Cardiac muscle cell (in vitro differentiated cells and primary cell): Measurements from ENCODE around the gene HSF5. TPM values are rescaled to one million over a fixed set of nuclear protein-coding genes. Genes with fewer than 3 reads are reported as not detected.
A peak's percentile ranks its signal among the peaks of the same experiment; 100 is the strongest.

Source experiments
- DNase-seq, 2 donors: peaks; one replicate each; pipeline versions ENCODE4 v3.0.0 to v3.0.0-alpha.2; 2010 to 2017; ENCODE audit warnings: low read depth in 1 of 2, low spot score in 1 of 2
- H3K27ac ChIP-seq: fragments of 200-600 bp; sonication (generic); 2 replicates; pipeline ENCODE4 v1.5.1; 2016
- H3K27me3 ChIP-seq: fragments of 200-600 bp; sonication (generic); 2 replicates; pipeline ENCODE4 v1.6.0; 2016; ENCODE audit warnings: control low read depth
- H3K36me3 ChIP-seq: fragments of 200-600 bp; sonication (generic); 2 replicates; pipeline ENCODE4 v1.5.1; 2016; ENCODE audit warnings: control low read depth
- H3K4me1 ChIP-seq: fragments of 200-600 bp; sonication (generic); 2 replicates; pipeline ENCODE4 v1.8.1; 2017; ENCODE audit warnings: low read depth, mild to moderate bottlenecking, mixed run types
- H3K4me3 ChIP-seq: fragments of 200-600 bp; sonication (generic); 2 replicates; pipeline ENCODE4 v1.5.1; 2016; ENCODE audit warnings: mild to moderate bottlenecking
- H3K9me3 ChIP-seq: fragments of 200-600 bp; sonication (generic); 2 replicates; pipeline ENCODE4 v1.5.1; 2017; ENCODE audit warnings: low read depth, mild to moderate bottlenecking, control low read depth
- CTCF ChIP-seq: IDR thresholded peaks from 2 replicates; pipeline ENCODE4 v1.5.1; 2012; ENCODE audit warnings: low read depth, mild to moderate bottlenecking, low read length
- polyA plus RNA-seq: library from polyadenylated mRNA; unstranded; fragments of >200 nt; fragmentation: Nextera tagmentation; extraction: Ambion mirVana; gene quantifications from 2 replicates; pipeline ENCODE4 v1.2.1, GENCODE V29; 2016
- total RNA-seq: library from RNA; depleted of rRNA; stranded (reverse); fragments of >200 nt; gene quantifications from 2 replicates; pipeline ENCODE4 v1.2.3, GENCODE V29; 2016

Gene HSF5
- total and polyA plus RNA-seq, 2 experiments from 2014 or later: 0.03 TPM; not detected in 1

- peaks cover 8% of the 10 kb centered on the region for H3K4me1 ChIP-seq
- no peaks in the 10 kb centered on the region for H3K9me3 ChIP-seq
- no peak overlapping the region for H3K4me3 ChIP-seq
- H3K36me3 ChIP-seq: no peaks in the 10 kb centered on the region
- H3K27ac ChIP-seq: no peak overlapping the region
- TF ChIP-seq CTCF: no peak
- no peak for DNase-seq
- no peaks in the 10 kb centered on the region for H3K27me3 ChIP-seq
These were observed 105.9 kb downstream of the HSF5 start for GRCh38 chr17:58382108-58382871.

- Histone ChIP-seq H3K4me3 (no peak overlapping the region), H3K9me3 (no peaks in the 10 kb centered on the region), H3K27ac (no peak overlapping the region), H3K4me1 (peaks cover 8% of the 10 kb centered on the region), H3K27me3 (no peaks in the 10 kb centered on the region), H3K36me3 (no peaks in the 10 kb centered on the region)
- no peak for TF ChIP-seq CTCF
- peak in 1 of 2 donors; percentile 54 for DNase-seq
These were observed 106.8 kb downstream of the HSF5 start for GRCh38 chr17:58381124-58382035.

DNA sequence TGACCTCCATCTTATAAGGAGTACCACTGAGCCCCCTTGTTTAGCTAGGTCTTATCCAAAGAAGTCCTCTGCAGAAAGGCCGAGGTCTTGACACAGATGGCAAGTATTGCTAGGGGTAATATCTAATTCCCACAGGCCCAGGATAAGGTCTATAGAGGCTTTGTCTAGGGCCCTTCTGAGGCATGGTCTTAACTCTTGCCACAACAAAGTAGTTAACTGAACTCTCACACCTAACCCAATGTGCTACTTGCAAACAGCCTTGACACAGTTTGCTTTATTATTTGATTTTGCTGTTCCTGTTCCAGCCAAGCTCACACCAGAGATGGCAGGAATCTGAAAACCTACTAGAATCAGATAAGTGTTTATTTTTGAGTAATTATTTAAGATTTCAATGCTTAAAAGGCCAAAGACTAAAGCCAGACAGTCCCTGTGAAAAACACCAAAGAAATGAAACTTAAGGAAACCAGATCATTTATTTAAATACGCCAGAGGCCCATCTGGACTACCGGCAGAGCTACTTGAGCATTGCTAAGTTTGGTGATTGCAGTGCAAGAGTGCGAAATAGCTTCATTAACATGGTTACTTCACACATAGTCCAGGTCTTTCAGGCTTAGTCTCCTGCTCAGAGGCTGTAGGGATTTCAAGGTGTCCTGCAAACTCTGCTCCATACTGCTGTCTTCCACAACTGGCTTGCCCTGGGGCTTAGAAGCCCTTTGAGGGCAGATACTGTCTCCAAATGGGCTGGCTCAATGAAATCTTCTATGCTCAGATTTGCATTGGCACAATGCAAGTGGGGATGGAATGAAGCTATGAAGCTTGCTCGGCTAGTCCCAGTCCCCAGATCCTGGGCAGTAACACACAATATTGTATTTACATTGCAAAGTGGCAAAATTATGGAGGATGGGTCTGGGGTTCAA, 107.7 kb downstream of the HSF5 start:
- H3K9me3 ChIP-seq: no peaks in the 10 kb centered on the region
- no peaks in the 10 kb centered on the region for H3K27me3 ChIP-seq
- no peak for TF ChIP-seq CTCF
- H3K4me1 ChIP-seq: peaks cover 8% of the 10 kb centered on the region
- no peaks in the 10 kb centered on the region for H3K36me3 ChIP-seq
- DNase-seq: no peak
- no peak overlapping the region for H3K4me3 ChIP-seq
- H3K27ac ChIP-seq: no peak overlapping the region

DNA sequence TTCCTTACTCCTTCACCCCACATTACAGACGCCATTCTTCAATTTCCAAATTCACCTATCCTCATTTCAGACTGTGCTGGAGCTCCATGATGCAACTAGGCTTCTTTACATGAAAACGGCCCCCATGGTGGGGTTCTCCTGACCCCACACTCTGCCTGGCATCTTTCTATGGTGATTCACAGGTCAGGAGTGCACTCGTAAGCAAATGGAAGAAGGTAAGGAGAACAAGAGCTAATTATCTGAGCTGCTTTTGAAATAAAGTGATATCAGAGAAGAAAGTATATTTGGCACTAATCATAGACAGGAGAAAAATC, 108.7 kb downstream of the HSF5 start:
- Histone ChIP-seq H3K4me3 (no peak overlapping the region), H3K36me3 (no peaks in the 10 kb centered on the region), H3K9me3 (no peaks in the 10 kb centered on the region), H3K27me3 (no peaks in the 10 kb centered on the region), H3K27ac (no peak overlapping the region), H3K4me1 (peaks cover 5% of the 10 kb centered on the region)
- no peak for DNase-seq
- no peak for TF ChIP-seq CTCF

GRCh38 chr17:58378733-58379510, 109.3 kb downstream of the HSF5 start:
- no peak for TF ChIP-seq CTCF
- Histone ChIP-seq H3K36me3 (no peaks in the 10 kb centered on the region), H3K27ac (no peak overlapping the region), H3K27me3 (no peaks in the 10 kb centered on the region), H3K4me3 (no peak overlapping the region), H3K9me3 (no peaks in the 10 kb centered on the region), H3K4me1 (no peaks in the 10 kb centered on the region)
- no peak for DNase-seq
